DMS114 treated with DMSO at 0.1 percent for 48 hours (cell line): ENCODE results near the gene FAIM.
"Not testable (repeated sequence)": the region's sequence is repeated elsewhere in the genome, so short reads cannot be mapped to it uniquely, and the experiment has no call there.

Source experiments
- DNase-seq: peaks from one replicate; lab custom pipeline; 2025; ENCODE audit not compliant: unreplicated experiment; lab: John Stamatoyannopoulos, UW

The FAIM gene

GRCh38 chr3:138678086-138678485 is 69.5 kb downstream of the FAIM start:
- no peak for DNase-seq

- DNase-seq: no peak
These were observed 70.4 kb downstream of the FAIM start for GRCh38 chr3:138678874-138679392.

GRCh38 chr3:138680974-138681373 is 72.4 kb downstream of the FAIM start:
- not testable (repeated sequence) for DNase-seq

- no peak for DNase-seq
These were observed 73.1 kb downstream of the FAIM start for GRCh38 chr3:138681463-138682220.

GRCh38 chr3:138682648-138683047 is 74.1 kb downstream of the FAIM start:
- DNase-seq: no peak
